HepG2 (cell line): ENCODE measurements around the gene CATSPERD. TPM values are rescaled to one million over a fixed set of nuclear protein-coding genes. Genes with fewer than 3 reads are reported as not detected.

Source experiments
- ASH2L ChIP-seq: fragments of 300-600, 200-600 bp; sonication (generic); IDR thresholded peaks from 2 replicates; pipeline ENCODE4 v1.7.0; 2017; ENCODE audit warnings: low read depth, mild to moderate bottlenecking, moderate library complexity, mixed read lengths, low read length; ENCODE audit not compliant: insufficient read length
- HMG20B ChIP-seq: conservative IDR thresholded peaks from 2 replicates; pipeline ENCODE4 v1.6.1; 2016; ENCODE audit warnings: missing genetic modification reagents, missing compliant biosample characterization
- KDM1A ChIP-seq: IDR thresholded peaks from 2 replicates; pipeline ENCODE4 v1.6.1; 2016; ENCODE audit warnings: missing compliant biosample characterization
- MAZ ChIP-seq, 2 experiments: sonication (generic) in 1 of 2; formaldehyde crosslinking in 1 of 2; IDR thresholded peaks; 2 replicates each; pipeline versions ENCODE4 v1.5.0 to v1.6.1; 2012 to 2020; ENCODE audit warnings: low read depth in 2 of 2, mild to moderate bottlenecking in 2 of 2, borderline replicate concordance in 1 of 2, improper control_type of control experiment in 1 of 2, low read length in 1 of 2, missing genetic modification reagents in 1 of 2, moderate library complexity in 1 of 2
- MEF2D ChIP-seq: sonication (generic); formaldehyde crosslinking; IDR thresholded peaks from 2 replicates; pipeline ENCODE4 v1.5.1; 2020; ENCODE audit warnings: mild to moderate bottlenecking, missing genetic modification reagents
- MYNN ChIP-seq: sonication (generic); formaldehyde crosslinking; IDR thresholded peaks from 2 replicates; pipeline ENCODE4 v1.4.0; 2020; ENCODE audit warnings: mild to moderate bottlenecking, low read depth, missing genetic modification reagents
- SSRP1 ChIP-seq: IDR thresholded peaks from 2 replicates; pipeline ENCODE4 v1.6.1; 2016; ENCODE audit warnings: control low read depth
- ZBTB38 ChIP-seq: sonication (generic); formaldehyde crosslinking; IDR thresholded peaks from 2 replicates; pipeline ENCODE4 v1.5.1; 2020; ENCODE audit warnings: mild to moderate bottlenecking, missing genetic modification reagents
- ZKSCAN5 ChIP-seq: sonication (generic); formaldehyde crosslinking; IDR thresholded peaks from 2 replicates; pipeline ENCODE4 v1.5.1; 2020; ENCODE audit warnings: mild to moderate bottlenecking, missing genetic modification reagents
- ZNF670 ChIP-seq: sonication (generic); formaldehyde crosslinking; IDR thresholded peaks from 2 replicates; pipeline ENCODE4 v1.8.0; 2022; ENCODE audit warnings: mild to moderate bottlenecking, missing genetic modification reagents, borderline replicate concordance
- polyA plus RNA-seq, 8 experiments: library from polyadenylated mRNA; depleted of rRNA in 3 of 8; stranded (reverse) in 7 of 8; unstranded in 1 of 8; fragments of >200 nt; fragmentation: Illumina TruSeq in 4 of 8; extraction: Trizol in 4 of 8; gene quantifications; 2 replicates each; pipeline versions ENCODE4 v1.2.1 to v1.2.3, GENCODE V29; 2011 to 2016; ENCODE audit warnings: low read depth in 4 of 8, missing spikeins in 1 of 8, mixed read lengths in 1 of 8; ENCODE audit not compliant: insufficient read depth in 1 of 8
- total RNA-seq, 5 experiments: library from RNA; depleted of rRNA; stranded (reverse); fragments of >200 nt; fragmentation: Illumina TruSeq; extraction: Trizol; gene quantifications; 2 replicates each; pipeline ENCODE4 v1.2.3, GENCODE V29; 2016; ENCODE audit warnings: low read depth in 1 of 5
- TF ChIP-seq, protein P1 (sequence below): IDR thresholded peaks from 2 replicates; pipeline ENCODE4 v1.6.1; 2012; ENCODE audit warnings: low read depth, low read length, improper control_type of control experiment
- TF ChIP-seq, protein P2 (sequence below): sonication (generic); formaldehyde crosslinking; IDR thresholded peaks from 2 replicates; pipeline ENCODE4 v1.8.1; 2023; ENCODE audit warnings: mild to moderate bottlenecking, missing genetic modification reagents, borderline replicate concordance
- TF ChIP-seq, protein P3 (sequence below): sonication (generic); formaldehyde crosslinking; IDR thresholded peaks from 2 replicates; pipeline ENCODE4 v1.4.0; 2020; ENCODE audit warnings: mild to moderate bottlenecking, missing genetic modification reagents
- TF ChIP-seq, protein P4 (sequence below): sonication (generic); formaldehyde crosslinking; IDR thresholded peaks from 2 replicates; pipeline ENCODE4 v1.5.1; 2020; ENCODE audit warnings: mild to moderate bottlenecking, missing genetic modification reagents, moderate library complexity
- TF ChIP-seq, protein P5 (sequence below): sonication (generic); formaldehyde crosslinking; conservative IDR thresholded peaks from 2 replicates; pipeline ENCODE4 v1.8.0; 2022; ENCODE audit warnings: mild to moderate bottlenecking, moderate library complexity, missing genetic modification reagents
- TF ChIP-seq, protein P6 (sequence below): sonication (generic); formaldehyde crosslinking; IDR thresholded peaks from 2 replicates; pipeline ENCODE4 v1.5.0; 2020; ENCODE audit warnings: mild to moderate bottlenecking, missing genetic modification reagents, borderline replicate concordance

Gene CATSPERD
- total and polyA plus RNA-seq, 2 of the 13 experiments (the other 11 are each of a cell fraction or from before 2014, with no cell fraction given) = 0.04 TPM; not detected in 1

DNA sequence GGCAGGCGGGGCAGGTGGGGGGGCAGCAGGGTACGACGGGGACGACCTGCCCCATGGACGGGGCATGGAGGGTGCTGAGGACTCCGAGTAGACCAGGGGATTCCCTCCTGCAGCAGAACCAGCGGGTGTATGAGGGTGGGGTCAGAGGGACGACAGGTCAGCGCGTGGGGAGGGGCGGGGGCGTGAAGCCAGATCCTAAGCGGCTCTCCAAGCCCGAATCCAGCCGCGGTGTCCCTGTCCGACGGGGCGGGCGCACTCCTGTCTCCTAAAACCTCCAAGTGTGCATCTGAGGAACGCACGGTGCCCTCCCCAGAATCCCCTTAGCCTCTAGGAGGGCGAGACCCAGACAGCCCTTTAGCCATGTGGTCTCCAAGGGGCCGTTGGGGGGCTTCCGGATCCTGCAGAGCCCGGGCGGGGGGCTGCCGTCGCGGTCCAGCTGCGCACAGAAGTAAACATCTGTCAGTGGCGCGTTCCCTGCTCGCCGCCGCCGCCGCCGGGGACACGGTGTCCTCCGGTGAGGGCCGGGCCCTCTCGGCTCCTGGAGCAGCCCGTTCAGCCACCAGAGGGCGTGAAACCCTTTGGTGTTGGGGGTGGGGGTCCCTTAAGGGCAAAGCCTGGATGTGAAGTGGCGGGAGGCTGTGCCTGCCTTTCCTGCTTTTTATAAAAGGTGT, 85.2 kb downstream of the CATSPERD start (continued):
- no peak for TF ChIP-seq MYNN
- no peak for TF ChIP-seq ZKSCAN5 (CRISPR knock-in tag)
- 0 out of 2 replicates have a peak, but pooled peaks have one; percentile 27 for TF ChIP-seq SSRP1 (CRISPR knock-in tag)
- TF ChIP-seq, protein P1, sequence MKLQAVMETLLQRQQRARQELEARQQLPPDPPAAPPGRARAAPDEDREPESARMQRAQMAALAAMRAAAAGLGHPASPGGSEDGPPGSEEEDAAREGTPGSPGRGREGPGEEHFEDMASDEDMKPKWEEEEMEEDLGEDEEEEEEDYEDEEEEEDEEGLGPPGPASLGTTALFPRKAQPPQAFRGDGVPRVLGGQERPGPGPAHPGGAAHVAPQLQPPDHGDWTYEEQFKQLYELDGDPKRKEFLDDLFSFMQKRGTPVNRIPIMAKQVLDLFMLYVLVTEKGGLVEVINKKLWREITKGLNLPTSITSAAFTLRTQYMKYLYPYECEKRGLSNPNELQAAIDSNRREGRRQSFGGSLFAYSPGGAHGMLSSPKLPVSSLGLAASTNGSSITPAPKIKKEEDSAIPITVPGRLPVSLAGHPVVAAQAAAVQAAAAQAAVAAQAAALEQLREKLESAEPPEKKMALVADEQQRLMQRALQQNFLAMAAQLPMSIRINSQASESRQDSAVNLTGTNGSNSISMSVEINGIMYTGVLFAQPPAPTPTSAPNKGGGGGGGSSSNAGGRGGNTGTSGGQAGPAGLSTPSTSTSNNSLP = no peak
- TF ChIP-seq ZBTB38 = peak; percentile 58; the same call in 1 of the 2 replicates
- TF ChIP-seq ZNF670 = 0 out of 2 replicates have a peak, but pooled peaks have one; percentile 37
- TF ChIP-seq, protein P2, sequence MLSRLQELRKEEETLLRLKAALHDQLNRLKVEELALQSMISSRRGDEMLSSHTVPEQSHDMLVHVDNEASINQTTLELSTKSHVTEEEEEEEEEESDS (CRISPR knock-in tag) = no peak
- TF ChIP-seq, protein P3, sequence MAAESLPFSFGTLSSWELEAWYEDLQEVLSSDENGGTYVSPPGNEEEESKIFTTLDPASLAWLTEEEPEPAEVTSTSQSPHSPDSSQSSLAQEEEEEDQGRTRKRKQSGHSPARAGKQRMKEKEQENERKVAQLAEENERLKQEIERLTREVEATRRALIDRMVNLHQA = no peak
- TF ChIP-seq, protein P4, sequence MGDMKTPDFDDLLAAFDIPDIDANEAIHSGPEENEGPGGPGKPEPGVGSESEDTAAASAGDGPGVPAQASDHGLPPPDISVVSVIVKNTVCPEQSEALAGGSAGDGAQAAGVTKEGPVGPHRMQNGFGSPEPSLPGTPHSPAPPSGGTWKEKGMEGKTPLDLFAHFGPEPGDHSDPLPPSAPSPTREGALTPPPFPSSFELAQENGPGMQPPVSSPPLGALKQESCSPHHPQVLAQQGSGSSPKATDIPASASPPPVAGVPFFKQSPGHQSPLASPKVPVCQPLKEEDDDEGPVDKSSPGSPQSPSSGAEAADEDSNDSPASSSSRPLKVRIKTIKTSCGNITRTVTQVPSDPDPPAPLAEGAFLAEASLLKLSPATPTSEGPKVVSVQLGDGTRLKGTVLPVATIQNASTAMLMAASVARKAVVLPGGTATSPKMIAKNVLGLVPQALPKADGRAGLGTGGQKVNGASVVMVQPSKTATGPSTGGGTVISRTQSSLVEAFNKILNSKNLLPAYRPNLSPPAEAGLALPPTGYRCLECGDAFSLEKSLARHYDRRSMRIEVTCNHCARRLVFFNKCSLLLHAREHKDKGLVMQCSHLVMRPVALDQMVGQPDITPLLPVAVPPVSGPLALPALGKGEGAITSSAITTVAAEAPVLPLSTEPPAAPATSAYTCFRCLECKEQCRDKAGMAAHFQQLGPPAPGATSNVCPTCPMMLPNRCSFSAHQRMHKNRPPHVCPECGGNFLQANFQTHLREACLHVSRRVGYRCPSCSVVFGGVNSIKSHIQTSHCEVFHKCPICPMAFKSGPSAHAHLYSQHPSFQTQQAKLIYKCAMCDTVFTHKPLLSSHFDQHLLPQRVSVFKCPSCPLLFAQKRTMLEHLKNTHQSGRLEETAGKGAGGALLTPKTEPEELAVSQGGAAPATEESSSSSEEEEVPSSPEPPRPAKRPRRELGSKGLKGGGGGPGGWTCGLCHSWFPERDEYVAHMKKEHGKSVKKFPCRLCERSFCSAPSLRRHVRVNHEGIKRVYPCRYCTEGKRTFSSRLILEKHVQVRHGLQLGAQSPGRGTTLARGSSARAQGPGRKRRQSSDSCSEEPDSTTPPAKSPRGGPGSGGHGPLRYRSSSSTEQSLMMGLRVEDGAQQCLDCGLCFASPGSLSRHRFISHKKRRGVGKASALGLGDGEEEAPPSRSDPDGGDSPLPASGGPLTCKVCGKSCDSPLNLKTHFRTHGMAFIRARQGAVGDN (CRISPR knock-in tag) = peak; percentile 85
- TF ChIP-seq, protein P5, sequence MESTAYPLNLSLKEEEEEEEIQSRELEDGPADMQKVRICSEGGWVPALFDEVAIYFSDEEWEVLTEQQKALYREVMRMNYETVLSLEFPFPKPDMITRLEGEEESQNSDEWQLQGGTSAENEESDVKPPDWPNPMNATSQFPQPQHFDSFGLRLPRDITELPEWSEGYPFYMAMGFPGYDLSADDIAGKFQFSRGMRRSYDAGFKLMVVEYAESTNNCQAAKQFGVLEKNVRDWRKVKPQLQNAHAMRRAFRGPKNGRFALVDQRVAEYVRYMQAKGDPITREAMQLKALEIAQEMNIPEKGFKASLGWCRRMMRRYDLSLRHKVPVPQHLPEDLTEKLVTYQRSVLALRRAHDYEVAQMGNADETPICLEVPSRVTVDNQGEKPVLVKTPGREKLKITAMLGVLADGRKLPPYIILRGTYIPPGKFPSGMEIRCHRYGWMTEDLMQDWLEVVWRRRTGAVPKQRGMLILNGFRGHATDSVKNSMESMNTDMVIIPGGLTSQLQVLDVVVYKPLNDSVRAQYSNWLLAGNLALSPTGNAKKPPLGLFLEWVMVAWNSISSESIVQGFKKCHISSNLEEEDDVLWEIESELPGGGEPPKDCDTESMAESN = peak; percentile 61
- TF ChIP-seq KDM1A (CRISPR knock-in tag) = no peak
- TF ChIP-seq, protein P6, sequence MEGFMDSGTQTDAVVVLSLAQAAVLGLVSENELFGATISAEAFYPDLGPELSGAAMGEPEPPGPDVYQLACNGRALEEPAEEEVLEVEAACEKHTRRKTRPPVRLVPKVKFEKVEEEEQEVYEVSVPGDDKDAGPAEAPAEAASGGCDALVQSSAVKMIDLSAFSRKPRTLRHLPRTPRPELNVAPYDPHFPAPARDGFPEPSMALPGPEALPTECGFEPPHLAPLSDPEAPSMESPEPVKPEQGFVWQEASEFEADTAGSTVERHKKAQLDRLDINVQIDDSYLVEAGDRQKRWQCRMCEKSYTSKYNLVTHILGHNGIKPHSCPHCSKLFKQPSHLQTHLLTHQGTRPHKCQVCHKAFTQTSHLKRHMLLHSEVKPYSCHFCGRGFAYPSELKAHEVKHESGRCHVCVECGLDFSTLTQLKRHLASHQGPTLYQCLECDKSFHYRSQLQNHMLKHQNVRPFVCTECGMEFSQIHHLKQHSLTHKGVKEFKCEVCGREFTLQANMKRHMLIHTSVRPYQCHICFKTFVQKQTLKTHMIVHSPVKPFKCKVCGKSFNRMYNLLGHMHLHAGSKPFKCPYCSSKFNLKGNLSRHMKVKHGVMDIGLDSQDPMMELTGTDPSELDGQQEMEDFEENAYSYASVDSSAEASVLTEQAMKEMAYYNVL (CRISPR knock-in tag) = 0 out of 2 replicates have a peak, but pooled peaks have one; percentile 38
- TF ChIP-seq MAZ (IDR thresholded peaks at IDR 0.05; ENCODE audit: borderline replicate concordance, low read depth, low read length) = peak; percentile 75; the same call in 1 of the 2 replicates
- peak; percentile 75; the same call in 1 of the 2 replicates for TF ChIP-seq MAZ (CRISPR knock-in tag; IDR thresholded peaks at IDR 0.05; ENCODE audit: low read depth)
- 0 out of 2 replicates have a peak, but pooled peaks have one; percentile 37 for TF ChIP-seq HMG20B
- peak; percentile 32 for TF ChIP-seq ASH2L
- no peak for TF ChIP-seq MEF2D
